Adrenal gland (tissue), 12 donors: ENCODE data around the gene SERTAD2. TPM values are rescaled to one million over a fixed set of nuclear protein-coding genes. Genes with fewer than 3 reads are reported as not detected.

Experiments used
- DNase-seq, 7 donors: peaks; one replicate each; pipeline ENCODE4 v3.0.0-alpha.2; 2019 to 2020
- H3K27ac ChIP-seq, 5 donors: fragments of 200-600 bp; sonication (generic) in 4 of 5; 1 replicate in 3 of 5; 2 replicates in 2 of 5; pipeline versions ENCODE4 v1.5.1 to v1.8.0; 2016 to 2020; ENCODE audit warnings: mild to moderate bottlenecking in 1 of 5
- H3K27me3 ChIP-seq: fragments of 200-600 bp; 2 replicates; pipeline ENCODE4 v1.8.0; 2021
- H3K36me3 ChIP-seq, 2 donors: fragments of 200-600 bp; replicated peaks in 1 of 2; 1 replicate in 1 of 2; 2 replicates in 1 of 2; pipeline versions ENCODE4 v1.5.1 to v1.8.0; 2018 to 2022
- H3K4me1 ChIP-seq, 2 donors: fragments of 200-600 bp; replicated peaks in 1 of 2; 1 replicate in 1 of 2; 2 replicates in 1 of 2; pipeline versions ENCODE4 v1.5.1 to v1.8.0; 2018 to 2021
- H3K4me3 ChIP-seq, 4 donors: fragments of 200-600 bp; sonication (generic) in 3 of 4; one replicate each; pipeline ENCODE4 v1.5.1; 2016 to 2018
- H3K9me3 ChIP-seq, 3 donors: fragments of 200-600 bp; sonication (generic) in 1 of 3; replicated peaks in 1 of 3; 1 replicate in 2 of 3; 2 replicates in 1 of 3; pipeline versions ENCODE4 v1.5.1 to v1.8.0; 2016 to 2021
- POLR2A ChIP-seq, 2 donors: fragments of 450-650 bp; IDR thresholded peaks; one replicate each; pipeline ENCODE4 v1.6.1; 2017; ENCODE audit warnings: antibody characterized with exemption in 2 of 2, mild to moderate bottlenecking in 2 of 2, moderate library complexity in 1 of 2
- WGBS, 4 donors: extraction: QIAGEN DNeasy Blood & Tissue Kit in 2 of 4; methylation state at CpG; one replicate each; pipeline versions ENCODE4 v1.1.5 to v1.1.7; 2013 to 2017; 5-methylcytosine and 5-hydroxymethylcytosine counted together
- intact Hi-C, 2 donors: fragments of 100-400 bp; cut with DNase I; formaldehyde crosslinking; loops; one replicate each; pipeline versions ENCODE4 v1.14.1 to v1.15.0; 2022 to 2023
- polyA plus RNA-seq, 3 donors: library from polyadenylated mRNA; stranded (reverse); fragments of 200-250 nt in 2 of 3; fragments of 350-450 nt in 1 of 3; fragmentation: Illumina TruSeq in 1 of 3; extraction: RNeasy Lipid Tissue Mini Kit (QIAGEN cat#74804) in 1 of 3; gene quantifications; one replicate each; pipeline ENCODE4 v1.2.3, GENCODE V29; 2013 to 2014
- total RNA-seq, 9 donors: library from RNA; depleted of rRNA in 4 of 9; stranded (reverse); fragments of >200 nt in 4 of 9; fragments of 120-200 nt in 1 of 9; fragmentation: NEBNext Ultra II Directional in 1 of 9; extraction: Animal tissue kit (Norgen Biotek cat#: 25700) in 1 of 9; gene quantifications; one replicate each; pipeline versions ENCODE4 v1.1.0 to v1.2.4, GENCODE V29; 2013 to 2023
- TF ChIP-seq, protein P1 (sequence below), 6 experiments: fragments of 450-650 bp in 4 of 6; fragments of 200-600 bp in 2 of 6; sonication (generic) in 1 of 6; IDR thresholded peaks; 1 replicate in 5 of 6; 2 replicates in 1 of 6; pipeline versions ENCODE4 v1.5.1 to v1.8.0; 2016 to 2021; ENCODE audit warnings: antibody characterized with exemption in 6 of 6, mild to moderate bottlenecking in 2 of 6, moderate library complexity in 1 of 6
- donor health status: healthy with polysubstance abuse.
- donor health status: Bipolar disorder and iron deficiency.
- donor health status: DM: yes; HTN: yes; CAD: no.
- donor health status: DM: no; HTN: no; CAD: no.
- donor health status: DM: no; HTN: no; CAD: no.
- donor health status: DM: yes; HTN: yes; CAD: no.

Gene SERTAD2
- total and polyA plus RNA-seq, 12 donors, result 5.1 to 18.3 (median 11.3) TPM

GRCh38 chr2:64685430-64685829 is 31.7 kb upstream of the SERTAD2 start:
- no peak overlapping the region for H3K4me3 ChIP-seq
- no peaks in the 10 kb centered on the region for H3K4me1 ChIP-seq
- no peaks in the 10 kb centered on the region for H3K27me3 ChIP-seq
- WGBS, 4 donors, result 50 to 77% (median 72%) methylated on average over 1 of the region's 1 CpG
- no peaks in the 10 kb centered on the region for H3K9me3 ChIP-seq
- no peak overlapping the region for H3K27ac ChIP-seq
- H3K36me3 ChIP-seq, result no peaks in the 10 kb centered on the region
- intact Hi-C loops, result no loop called here
- no peak for TF ChIP-seq POLR2A (IDR thresholded peaks at IDR 0.05)
- TF ChIP-seq, protein P1, sequence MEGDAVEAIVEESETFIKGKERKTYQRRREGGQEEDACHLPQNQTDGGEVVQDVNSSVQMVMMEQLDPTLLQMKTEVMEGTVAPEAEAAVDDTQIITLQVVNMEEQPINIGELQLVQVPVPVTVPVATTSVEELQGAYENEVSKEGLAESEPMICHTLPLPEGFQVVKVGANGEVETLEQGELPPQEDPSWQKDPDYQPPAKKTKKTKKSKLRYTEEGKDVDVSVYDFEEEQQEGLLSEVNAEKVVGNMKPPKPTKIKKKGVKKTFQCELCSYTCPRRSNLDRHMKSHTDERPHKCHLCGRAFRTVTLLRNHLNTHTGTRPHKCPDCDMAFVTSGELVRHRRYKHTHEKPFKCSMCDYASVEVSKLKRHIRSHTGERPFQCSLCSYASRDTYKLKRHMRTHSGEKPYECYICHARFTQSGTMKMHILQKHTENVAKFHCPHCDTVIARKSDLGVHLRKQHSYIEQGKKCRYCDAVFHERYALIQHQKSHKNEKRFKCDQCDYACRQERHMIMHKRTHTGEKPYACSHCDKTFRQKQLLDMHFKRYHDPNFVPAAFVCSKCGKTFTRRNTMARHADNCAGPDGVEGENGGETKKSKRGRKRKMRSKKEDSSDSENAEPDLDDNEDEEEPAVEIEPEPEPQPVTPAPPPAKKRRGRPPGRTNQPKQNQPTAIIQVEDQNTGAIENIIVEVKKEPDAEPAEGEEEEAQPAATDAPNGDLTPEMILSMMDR (IDR thresholded peaks at IDR 0.05), result no peak
- no peak for DNase-seq

GRCh38 chr2:64683771-64684510 is 30.2 kb upstream of the SERTAD2 start:
- intact Hi-C loops, result no loop called here
- Histone ChIP-seq H3K9me3 (no peaks in the 10 kb centered on the region), H3K27ac (no peak overlapping the region), H3K36me3 (no peaks in the 10 kb centered on the region), H3K4me1 (peaks cover 0 to 4% of the 10 kb centered on the region in 2 donors), H3K4me3 (no peak overlapping the region), H3K27me3 (no peaks in the 10 kb centered on the region)
- TF ChIP-seq POLR2A (IDR thresholded peaks at IDR 0.05), result no peak
- 95 to 98% (median 97%) methylated on average over 9 of the region's 9 CpGs for WGBS, 4 donors
- DNase-seq, result no peak

DNA sequence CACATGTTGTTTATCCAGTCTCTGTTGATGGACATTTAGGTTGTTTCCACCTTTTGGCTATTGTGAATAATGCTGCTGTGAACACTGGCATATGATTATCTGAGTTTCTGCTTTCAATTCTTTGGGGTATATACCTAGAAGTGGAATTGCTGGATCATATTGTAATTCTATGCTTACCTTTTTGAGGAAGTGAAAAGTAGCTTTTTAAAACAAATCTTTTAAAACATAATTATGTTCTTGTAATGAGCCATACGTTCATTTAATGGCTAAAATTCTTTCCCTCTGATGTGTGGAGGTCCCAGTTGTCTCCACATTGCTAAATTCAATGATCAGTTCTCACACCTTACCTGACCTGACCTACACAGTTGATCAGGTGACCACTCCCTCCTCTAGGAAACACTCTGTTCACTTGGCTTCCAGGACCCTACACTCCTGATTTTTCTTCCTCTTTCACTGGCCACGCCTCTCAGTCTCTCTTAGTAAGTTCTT is 27.8 kb upstream of the SERTAD2 start:
- Histone ChIP-seq H3K36me3 (no peaks in the 10 kb centered on the region), H3K9me3 (no peaks in the 10 kb centered on the region), H3K27ac (no peak overlapping the region), H3K4me1 (peaks cover 0 to 9% of the 10 kb centered on the region in 2 donors), H3K4me3 (no peak overlapping the region), H3K27me3 (no peaks in the 10 kb centered on the region)
- intact Hi-C loops, result no loop called here
- WGBS, 4 donors, result 69 to 86% (median 77%) methylated on average over 2 of the region's 2 CpGs
- no peak for DNase-seq
- TF ChIP-seq, protein P1 (IDR thresholded peaks at IDR 0.05), result no peak
- TF ChIP-seq POLR2A (IDR thresholded peaks at IDR 0.05), result no peak

- no peak overlapping the region for H3K4me3 ChIP-seq
- 77 to 85% (median 81%) methylated on average over 6 of the region's 6 CpGs for WGBS, 4 donors
- peaks cover 0 to 9% of the 10 kb centered on the region in 2 donors for H3K4me1 ChIP-seq
- no peaks in the 10 kb centered on the region for H3K27me3 ChIP-seq
- DNase-seq, result no peak
- TF ChIP-seq POLR2A (IDR thresholded peaks at IDR 0.05), result no peak
- TF ChIP-seq, protein P1 (IDR thresholded peaks at IDR 0.05), result no peak
- H3K9me3 ChIP-seq, result no peaks in the 10 kb centered on the region
- intact Hi-C loops, result no loop called here
- H3K27ac ChIP-seq, result no peak overlapping the region
- no peaks in the 10 kb centered on the region for H3K36me3 ChIP-seq
These were observed 26.1 kb upstream of the SERTAD2 start for GRCh38 chr2:64679673-64680425.
